GM12872 (cell line): ENCODE results near the gene CNGA1.

ENCODE experiments used
- CTCF ChIP-seq: IDR thresholded peaks from 3 replicates; pipeline ENCODE4 v1.5.1; 2011; ENCODE audit warnings: low read depth, mild to moderate bottlenecking, low read length, moderate library complexity; ENCODE audit not compliant: insufficient read depth

The CNGA1 gene

GRCh38 chr4:47914926-47915237 is 101.6 kb downstream of the CNGA1 start:
- no peak for TF ChIP-seq CTCF

- TF ChIP-seq CTCF, result no peak
These were observed 102.1 kb downstream of the CNGA1 start, which contains the start of gene NFXL1 for GRCh38 chr4:47914220-47914925. Gene NFXL1, minus strand, starts transcription at chr4:47914583. Its CDS starts 380 bp downstream, at chr4:47914203.

GRCh38 chr4:47913861-47914219 is 102.6 kb downstream of the CNGA1 start:
- no peak for TF ChIP-seq CTCF

GRCh38 chr4:47913330-47913729 is 103.2 kb downstream of the CNGA1 start:
- no peak for TF ChIP-seq CTCF

GRCh38 chr4:47907089-47907646 is 109.3 kb downstream of the CNGA1 start:
- no peak for TF ChIP-seq CTCF

- no peak for TF ChIP-seq CTCF
These were observed 116.8 kb downstream of the CNGA1 start for GRCh38 chr4:47899639-47900038.

GRCh38 chr4:47891928-47892327 is 124.6 kb downstream of the CNGA1 start:
- TF ChIP-seq CTCF, result no peak
